Limb (tissue), 2 donors: ENCODE results near the gene OPRL1.
A peak's percentile ranks its signal among the peaks of the same experiment; 100 is the strongest.

Source experiments
- DNase-seq, 2 donors: peaks; one replicate each; pipeline ENCODE4 v3.0.0-alpha.2; 2016; ENCODE audit errors: extremely low spot score in 2 of 2

Gene OPRL1

DNA sequence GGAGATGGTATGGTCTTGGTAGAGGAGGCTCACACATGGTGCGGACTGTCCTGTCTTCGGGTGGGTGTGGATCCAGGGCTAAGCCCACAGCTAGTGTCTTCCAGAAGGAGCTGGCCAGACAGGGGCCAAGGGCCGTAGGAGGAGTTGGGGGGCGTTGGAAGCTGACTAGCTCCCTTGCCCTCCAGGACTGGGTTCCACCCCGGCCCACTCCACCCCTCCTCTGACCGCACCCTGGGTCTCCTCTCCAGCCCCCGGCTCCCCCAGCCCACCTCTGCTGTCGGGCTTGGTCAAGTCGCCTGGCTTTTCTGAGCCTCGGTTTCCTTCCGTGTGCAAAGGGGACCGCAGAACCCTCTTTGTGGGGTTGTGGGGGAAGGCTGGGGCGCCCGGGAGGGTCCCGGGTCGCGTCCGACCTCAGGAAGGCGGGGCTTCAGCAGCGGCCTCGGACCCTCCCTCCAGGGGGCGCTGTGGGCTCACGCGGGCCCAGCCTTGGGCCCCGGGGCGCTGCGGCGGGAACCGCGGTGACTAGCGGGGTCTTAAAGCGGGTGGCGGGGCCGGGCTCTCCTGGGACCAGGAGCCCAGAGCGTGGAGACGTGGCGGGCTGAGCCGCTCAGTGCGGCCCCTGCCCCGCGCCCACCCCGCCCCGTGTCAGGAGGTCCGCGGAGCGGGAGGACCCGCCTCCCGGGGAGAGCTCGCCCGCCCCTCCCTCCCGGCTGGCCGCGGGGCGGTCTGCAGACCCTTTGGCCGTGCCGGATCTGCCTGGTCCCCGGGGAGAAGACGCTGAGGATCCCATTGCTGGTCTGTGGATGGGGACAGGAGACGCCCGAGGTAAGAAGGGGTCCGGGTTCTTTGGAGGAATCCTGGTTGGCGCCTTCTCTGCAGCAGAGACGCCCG is 22.1 kb downstream of the OPRL1 start:
- DNase-seq, result peak in 1 of 2 donors; percentile 71

DNA sequence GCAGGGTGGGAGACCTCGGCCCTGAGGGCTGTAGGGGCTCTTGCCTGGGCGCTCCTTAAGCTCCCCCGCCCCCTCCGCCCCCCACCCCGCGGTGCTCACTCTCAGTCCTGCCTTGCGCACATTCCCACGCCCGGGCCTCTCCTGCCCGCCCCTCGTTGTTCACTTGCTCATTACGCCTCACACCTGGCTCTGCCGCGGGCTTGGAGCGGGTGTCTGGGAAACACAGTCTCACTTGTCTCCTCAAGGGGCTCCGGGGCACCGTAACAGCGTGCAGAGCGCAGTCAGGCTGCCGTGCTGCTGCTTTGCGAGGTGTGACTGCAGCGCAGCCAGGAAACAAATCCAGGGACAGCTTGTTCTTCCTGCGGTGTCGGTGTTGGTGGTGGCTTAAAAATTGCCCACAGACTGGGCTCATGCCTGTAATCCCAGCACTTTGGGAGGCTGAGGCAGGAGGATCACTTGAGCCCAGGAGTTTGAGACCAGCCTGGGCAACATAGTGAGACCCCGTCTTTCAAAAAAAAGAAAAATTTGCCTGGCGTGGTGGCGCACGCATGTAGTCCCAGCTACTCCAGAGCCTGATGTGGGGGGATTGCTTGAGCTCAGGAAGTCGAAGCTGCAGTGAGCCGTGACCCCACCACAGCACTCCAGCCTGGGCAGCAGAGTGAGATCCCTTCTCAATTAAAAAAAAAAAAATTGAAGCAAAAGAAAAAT is 22.9 kb downstream of the OPRL1 start:
- DNase-seq, result peak in 1 of 2 donors; percentile 63

DNA sequence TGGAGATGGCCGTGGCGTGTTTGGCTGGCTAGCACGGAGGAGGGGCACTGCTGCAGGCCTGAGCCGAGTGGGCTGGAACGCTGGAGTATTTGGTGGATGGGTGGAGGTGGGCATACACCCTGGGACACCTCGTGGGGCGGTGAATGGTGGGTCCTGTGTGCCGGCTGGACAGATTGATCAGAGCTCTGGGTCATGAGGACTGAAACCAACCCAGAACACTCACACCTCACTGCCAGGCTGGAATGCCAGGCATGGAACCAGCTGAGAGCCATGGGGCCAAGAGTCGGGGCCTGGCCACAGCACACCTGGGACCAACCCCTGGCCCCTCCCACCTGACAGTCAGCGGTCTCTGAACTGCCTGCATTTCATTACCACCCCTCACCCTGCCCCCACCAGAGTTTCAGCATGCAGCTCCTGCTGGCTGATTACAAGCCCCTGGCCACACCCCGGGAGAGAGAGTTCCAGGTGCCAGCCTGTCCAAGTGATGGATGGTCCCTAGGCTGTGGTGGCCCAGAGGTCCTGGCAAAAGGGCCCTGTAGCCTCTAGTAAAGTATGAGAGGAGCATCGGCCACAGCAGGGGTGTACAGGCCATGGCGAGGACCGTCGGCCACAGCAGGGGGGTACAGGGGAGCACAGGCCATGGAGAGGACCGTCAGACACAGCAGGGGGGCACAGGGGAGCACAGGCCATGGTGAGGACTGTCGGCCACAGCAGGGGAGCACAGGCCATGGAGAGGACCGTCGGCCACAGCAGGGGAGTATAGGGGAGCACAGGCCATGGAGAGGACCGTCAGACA is 24.2 kb downstream of the OPRL1 start:
- no peak for DNase-seq

DNA sequence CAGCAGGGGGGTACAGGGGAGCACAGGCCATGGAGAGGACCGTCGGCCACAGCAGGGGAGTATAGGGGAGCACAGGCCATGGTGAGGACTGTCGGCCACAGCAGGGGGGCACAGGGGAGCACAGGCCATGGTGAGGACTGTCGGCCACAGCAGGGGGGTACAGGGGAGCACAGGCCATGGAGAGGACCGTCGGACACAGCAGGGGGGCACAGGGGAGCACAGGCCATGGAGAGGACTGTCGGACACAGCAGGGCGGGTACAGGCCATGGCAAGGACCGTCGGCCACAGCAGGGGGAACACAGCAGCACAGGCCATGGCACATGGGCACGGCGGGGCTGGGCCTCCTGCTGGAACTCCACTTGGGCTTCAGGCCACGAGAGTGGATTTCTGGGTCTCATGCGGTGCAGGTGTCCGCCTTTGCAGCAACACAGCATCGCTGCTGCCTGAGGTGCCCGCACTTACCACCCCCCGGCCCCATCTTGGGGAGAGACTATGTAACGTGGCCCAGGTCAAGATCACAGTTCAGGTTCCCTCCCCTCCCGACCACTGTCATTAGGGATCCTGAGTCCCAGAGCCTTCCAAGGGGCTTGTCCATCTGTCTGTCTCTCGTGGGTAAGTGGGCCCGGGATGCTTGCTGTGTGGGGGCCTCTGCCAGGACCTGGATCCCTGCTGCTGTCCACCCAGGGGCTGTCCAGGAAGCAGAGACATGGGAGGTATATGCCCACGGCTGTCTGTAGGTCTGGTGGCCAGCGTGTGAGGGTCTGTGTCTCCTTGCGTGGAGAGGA is 25.0 kb downstream of the OPRL1 start:
- no peak for DNase-seq

DNA sequence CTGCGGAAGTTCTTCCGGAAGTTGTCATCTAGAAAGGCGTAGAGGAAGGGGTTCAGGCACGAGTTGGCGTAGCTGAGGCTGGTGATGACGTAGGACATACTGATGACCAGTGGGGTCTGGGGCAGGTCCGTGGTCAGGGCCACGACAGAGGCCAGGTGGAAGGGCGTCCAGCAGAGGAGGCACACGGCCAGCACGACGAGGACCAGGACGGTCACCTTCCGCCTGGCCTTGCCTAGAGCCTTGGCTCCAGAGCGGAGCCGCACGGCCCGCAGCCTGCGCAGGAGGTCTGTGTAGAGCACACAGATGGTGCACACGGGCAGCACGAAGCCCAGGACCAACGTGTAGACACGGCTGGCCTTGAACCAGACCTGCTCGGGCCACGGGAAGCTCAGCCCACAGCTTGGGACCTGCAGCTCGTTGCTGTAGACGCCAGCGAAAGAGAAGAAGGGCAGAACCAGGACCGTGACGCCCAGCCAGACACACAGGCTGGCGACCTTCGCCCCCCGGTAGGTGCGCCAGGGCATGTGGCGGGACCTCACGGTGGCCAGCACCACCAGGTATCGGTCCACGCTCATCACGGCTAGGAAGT is 26.1 kb downstream of the OPRL1 start:
- DNase-seq, result no peak

DNA sequence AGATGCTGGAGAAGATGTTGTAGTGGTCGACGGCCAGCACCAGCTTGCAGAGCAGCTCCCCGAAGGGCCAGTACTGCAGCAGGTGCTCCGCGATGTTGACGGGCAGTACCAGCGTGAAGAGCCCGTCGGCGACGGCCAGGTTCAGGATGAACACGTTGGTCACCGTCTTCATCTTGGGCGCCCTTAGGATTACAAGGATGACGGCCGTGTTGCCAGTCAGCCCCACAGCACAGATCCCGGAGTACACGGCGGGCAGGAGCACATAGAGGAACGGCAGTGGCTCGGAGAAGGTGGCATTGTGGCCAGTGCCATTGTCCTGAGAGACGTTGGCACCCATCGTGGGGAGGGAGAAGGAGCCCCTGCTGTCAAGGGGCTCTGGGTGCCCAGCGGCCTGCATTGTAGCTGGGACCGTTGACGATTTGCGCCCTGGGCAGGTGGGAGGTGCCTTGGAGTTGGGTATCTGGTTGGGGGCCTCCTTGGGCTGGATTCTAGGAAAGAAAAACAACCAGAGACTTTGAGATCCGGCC is 26.6 kb downstream of the OPRL1 start:
- DNase-seq, result no peak

DNA sequence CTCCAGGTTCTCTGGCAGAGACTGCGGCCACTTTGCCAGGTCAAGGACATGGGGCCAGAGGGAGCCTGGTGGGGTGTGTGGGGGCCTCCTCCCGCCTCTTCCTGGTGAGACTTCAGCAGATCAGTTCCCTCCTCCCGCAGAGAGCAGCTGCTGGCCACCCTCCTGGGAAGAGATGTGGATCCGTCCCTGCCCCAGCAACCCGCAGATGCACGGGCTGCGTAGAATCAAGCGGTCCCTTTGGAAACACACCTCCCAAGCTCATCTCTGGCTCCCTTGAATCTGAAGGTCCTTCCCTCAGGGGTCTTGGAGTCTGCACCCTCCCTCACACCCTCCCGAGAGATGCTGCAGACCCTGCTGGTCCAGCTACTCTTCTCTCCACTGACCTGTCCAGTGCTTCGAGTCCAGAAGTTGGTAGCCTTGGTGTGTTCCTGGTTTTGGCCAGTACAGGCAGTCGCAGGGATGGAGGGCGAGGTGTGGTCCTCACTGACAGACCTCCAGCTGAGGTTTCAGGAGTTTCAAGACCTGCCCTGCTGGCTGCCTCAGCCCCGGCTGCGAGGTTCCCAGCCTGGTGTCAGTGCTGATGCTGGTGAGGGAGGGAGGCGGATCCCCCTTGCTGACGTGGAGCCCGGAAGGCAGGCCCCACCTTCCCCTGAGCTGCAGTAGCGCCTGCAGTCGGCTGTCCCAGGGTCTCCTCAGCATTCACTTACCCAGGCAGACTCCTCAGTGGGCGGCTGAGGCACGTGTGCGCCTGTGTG is 27.3 kb downstream of the OPRL1 start, which contains the start of gene NPBWR2:
TSS of gene NPBWR2 (minus strand) at position 585 of the 755 bp plus-strand sequence. CDS start 734 bp downstream, outside the sequence.
- DNase-seq, result no peak

DNA sequence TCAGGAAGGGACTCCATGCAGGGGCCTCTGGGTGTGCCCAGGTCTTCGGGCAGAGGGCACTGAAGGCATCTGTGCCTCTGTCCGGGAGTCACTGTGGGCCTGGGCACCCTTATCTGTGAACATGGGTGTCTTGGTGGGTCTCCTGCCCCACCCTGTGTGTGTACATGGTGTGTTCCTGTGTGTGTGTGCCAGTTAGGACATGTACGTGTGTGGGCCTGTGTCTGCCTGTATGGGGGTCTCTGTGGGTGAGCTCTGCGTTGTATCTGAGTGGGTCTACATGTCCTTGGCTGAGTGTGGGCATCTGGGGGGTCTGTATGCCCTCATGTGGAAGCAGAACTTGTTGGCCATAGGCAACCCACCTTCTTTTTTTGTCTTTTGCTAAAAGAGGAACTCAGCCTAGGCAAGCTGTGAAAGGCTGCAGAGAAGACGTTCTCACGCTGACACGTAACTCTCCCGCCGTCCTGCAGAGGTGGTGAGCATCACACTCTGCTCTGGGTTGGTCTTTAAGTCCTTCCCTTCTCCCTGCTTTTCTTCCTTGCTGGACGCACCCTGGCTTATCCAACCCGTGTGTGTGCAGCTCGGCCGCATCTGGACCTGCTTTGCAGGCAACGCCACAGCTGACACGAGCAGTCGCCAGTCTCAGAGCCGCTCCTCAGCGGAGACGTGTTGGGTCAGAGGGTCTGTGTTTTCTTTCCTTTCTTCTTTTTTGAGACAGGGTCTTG is 28.0 kb downstream of the OPRL1 start:
- DNase-seq, result no peak

DNA sequence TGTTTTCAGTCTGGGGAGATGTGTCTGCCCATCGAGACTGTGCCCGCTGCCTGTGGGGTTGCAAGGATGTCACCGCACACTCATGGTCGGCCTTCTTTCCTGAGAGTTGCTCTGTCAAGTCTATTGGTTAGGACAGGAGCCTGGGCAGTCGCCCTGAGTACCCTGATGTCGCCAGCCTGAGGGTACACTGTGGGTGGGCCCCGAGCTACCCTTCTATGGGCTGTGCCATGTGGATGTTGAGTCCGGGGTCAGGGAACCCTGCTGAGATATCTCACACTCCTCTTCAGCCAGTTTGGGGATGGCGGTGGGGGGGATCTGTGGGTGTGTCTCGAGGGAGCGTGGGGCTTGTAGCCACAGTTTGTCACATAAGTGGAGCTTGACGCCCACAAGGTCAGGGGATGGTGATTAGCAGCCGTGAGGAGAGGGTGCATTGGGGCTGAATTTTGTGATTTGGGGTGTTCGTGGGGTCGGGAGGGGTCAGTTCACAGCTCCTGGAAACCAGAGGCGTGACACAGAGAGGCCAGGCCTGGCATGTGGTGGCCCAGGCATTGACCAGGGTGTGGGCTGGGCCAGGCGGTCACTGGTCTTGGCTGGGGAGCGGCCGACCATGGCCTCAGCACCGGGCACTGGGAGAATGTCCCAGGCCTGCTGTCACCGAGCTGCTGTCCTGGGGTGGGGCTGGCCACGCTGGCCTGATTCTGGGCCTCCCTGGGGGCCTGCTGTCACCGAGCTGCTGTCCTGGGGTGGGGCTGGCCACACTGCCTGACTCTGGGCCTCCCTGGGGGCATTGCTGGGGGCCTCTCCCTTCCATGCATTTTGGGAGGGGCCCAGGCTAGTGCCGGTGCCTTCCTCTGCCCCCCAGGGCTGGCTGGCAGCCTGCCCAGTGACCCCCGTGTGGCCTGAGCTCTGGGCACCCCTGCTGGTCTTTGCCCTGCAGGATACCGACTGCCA is 29.1 kb downstream of the OPRL1 start:
- no peak for DNase-seq

DNA sequence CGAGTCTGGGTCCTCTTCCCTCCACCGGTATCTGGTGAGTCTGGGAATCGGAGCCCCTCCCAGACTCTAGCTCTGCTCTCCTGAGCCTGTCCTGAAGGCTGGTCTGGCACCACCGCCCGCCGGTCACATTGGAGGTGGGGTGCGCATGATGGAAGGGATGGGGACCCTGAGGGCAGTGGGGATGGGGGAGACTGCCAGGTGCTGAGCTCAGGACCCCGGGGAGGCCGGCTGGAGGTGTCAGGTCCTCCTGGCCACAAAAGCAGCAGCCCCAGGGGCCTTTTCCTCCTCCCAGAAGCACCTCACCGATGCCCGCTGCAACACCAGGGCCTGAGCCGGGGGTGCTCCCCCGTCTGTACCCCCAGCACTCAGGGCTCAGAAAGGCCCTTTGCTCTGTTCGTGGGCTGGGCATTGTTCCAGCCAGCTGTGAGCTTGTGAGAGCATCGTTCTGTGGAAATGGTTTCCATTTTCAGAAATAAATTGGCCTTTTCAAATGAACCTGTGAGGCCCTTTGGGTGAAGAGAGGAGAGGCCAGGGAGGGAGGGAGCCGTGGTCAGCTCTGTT is 30.0 kb downstream of the OPRL1 start:
- DNase-seq, result no peak

DNA sequence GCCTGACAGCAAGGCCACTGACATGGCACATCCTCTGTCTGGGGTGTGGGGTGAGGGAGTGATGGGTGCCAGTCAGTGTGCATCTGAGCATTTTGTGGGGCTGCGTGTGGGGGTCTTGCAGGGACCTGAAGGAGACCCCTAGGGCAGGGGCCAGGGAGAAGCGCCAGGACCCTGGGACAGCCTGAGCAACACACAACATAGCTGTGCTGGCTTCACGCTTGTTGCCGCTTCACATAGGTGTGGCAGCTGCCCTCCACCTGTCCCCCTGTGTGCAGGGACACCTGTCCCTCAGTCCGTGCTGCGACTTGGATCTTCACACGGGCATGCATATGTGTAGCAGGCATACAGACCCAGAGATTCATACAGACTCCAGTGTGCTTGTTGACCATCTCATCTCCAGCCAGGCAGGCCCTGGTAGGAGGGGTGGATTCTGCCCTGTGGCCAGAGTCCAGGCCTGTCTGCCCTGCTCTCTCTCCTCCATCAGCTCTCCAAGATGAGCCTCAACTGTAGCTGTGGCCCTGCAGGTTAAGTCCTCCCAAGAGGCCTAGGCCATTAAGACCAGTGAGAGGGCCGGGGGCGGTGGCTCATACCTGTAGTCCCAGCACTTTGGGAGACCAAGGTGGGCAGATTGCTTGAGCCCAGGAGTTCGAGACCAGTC is 30.7 kb downstream of the OPRL1 start:
- DNase-seq, result no peak

DNA sequence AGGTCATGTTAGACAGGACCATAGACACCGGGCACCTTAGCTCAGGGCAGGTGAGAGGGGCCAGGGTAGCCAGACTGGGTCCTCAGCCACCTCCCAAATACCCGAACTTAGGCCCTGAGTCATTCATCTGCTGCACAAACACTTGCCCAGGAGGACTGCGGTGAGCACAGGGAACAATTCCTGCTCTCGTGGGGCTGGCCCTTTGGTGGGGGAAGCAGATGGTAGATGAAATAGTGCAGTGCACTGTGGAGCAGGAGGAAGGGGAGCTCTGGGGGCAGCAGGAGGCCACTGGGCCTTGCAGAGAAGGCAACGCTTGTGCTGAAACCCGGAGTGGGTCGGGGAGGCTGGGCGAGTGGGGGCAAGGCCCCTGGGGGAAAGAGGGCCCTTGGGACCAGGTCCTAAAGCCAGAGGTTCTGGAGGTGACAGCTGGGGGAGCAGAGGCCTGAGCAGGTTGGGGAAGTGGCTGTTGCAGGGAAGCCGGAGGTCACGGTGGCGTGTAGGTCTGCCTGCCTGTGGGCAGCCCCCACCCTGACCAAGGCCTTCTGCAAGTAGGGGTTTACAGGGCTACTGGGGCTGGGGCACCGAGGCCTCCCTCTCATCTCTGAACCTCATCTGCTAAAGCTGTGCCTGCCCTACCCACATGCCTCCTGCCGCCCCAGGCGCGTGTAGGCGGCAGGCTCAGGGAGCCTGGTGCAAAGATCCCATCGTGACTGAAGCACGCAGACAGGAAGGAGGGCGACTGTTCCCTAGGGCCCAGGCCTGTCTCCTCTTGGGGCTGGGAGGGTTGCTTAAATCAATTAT is 32.2 kb downstream of the OPRL1 start:
- DNase-seq, result no peak

DNA sequence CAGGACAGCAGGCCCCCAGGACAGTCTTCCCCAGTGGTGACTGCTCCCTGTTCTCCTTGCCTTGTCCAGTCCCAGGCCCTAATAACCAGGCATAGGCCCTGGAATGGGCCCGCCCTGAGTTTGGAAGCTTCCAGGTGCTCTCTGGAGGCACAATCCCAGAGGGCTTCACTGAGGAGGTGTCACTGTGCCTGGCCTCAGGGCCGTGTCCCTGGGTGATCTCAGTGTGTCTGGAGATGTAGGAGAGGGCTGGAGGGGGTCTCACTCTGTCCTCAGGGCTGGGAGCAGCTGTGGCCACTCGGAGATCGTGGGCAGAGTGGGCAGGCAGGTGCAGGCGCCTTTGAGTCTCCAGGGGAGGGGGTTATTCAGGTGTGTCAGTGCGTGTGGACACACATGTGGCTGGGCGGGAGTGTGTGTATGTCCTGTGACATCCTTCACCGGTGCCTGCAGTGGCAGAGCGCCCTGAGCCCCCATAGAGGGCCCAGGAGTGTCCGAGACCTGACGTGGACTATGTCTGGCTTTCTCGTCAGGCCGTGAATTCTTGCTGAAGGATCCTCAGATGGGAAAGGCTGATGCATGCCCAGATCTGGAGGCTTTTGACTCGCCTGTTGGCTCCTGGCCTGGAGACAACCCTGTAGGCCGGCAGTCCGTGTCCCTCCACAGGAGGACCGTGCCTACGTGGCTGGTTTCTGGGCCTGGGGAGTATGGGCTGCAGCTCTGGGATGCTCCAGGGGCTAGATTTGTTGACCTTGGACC is 33.0 kb downstream of the OPRL1 start:
- no peak for DNase-seq

DNA sequence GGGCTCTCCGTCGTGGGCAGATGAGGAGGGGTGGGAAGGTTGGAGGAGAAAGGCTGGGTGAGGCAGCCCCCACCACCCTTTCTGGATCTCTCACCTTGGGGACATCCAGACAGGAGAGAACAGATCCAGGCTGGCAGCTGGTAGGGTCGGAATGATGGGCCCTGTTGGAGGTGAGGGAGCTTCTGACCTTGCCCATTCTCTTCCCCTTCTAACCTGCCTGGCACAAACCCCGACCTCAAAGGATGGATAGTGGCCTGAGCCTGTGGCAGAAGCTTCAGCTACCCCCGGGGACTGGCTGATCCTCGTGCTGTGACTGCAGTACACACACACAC is 33.5 kb downstream of the OPRL1 start:
- no peak for DNase-seq

DNA sequence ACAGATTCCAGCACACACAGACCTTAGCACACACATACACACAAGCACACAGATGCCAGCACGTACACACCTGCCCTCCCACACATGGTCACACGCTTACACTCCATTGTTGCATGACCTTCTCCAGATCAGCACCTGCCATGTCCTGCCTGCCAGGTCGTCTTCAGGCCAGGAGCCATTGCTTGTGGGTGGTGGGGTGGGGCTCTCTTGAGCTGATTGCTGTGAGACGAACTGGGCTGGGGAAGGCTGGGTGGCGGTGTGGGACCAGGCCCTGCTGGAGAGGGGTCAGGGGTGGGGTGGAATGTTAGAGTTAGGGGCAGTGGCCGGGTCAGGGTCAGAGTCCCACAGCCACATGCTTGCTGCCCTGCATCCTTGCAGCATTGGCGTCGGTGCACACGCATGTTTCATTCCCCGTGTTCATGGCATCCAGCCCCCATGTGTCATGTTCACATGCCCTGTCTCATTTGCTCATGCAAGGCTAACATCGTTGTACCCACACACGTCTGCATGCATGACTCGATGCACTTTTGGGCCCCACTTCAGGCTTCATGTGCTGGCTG is 34.0 kb downstream of the OPRL1 start:
- DNase-seq, result no peak
